Prostate gland (tissue), 2 donors: ENCODE measurements around the gene NIT1. TPM values are rescaled to one million over a fixed set of nuclear protein-coding genes. Genes with fewer than 3 reads are reported as not detected.

Experiments used
- DNase-seq: peaks from one replicate; pipeline ENCODE4 v3.0.0-alpha.2; 2019; ENCODE audit warnings: low spot score
- H3K27ac ChIP-seq, 2 donors: fragments of 200-600 bp; sonication (generic); 2 replicates each; pipeline ENCODE4 v1.5.1; 2017 to 2019
- H3K27me3 ChIP-seq: fragments of 200-600 bp; sonication (generic); replicated peaks from 2 replicates; pipeline ENCODE4 v1.5.1; 2019; ENCODE audit not compliant: insufficient read depth
- H3K36me3 ChIP-seq, 2 donors: fragments of 200-600 bp; sonication (generic); 1 replicate in 1 of 2; 2 replicates in 1 of 2; pipeline versions ENCODE4 v1.5.1 to v1.8.1; 2017 to 2019
- H3K4me1 ChIP-seq: fragments of 200-600 bp; sonication (generic); replicated peaks from 2 replicates; pipeline ENCODE4 v1.5.1; 2019
- H3K4me3 ChIP-seq, 2 donors: fragments of 200-600 bp; sonication (generic); 2 replicates each; pipeline ENCODE4 v1.5.1; 2017 to 2019
- H3K9me3 ChIP-seq: fragments of 200-600 bp; sonication (generic); 2 replicates; pipeline ENCODE4 v1.5.1; 2017
- POLR2A ChIP-seq: fragments of 450-650 bp; IDR thresholded peaks from one replicate; pipeline ENCODE4 v1.6.1; 2016; ENCODE audit warnings: antibody characterized with exemption, mild to moderate bottlenecking
- POLR2AphosphoS5 ChIP-seq: sonication (generic); formaldehyde crosslinking; IDR thresholded peaks from one replicate; pipeline ENCODE4 v1.6.1; 2017; ENCODE audit warnings: antibody characterized with exemption
- WGBS: methylation state at CpG from one replicate; pipeline ENCODE4 v1.1.5; 2018; 5-methylcytosine and 5-hydroxymethylcytosine counted together
- intact Hi-C: fragments of 100-400 bp; cut with DNase I; formaldehyde crosslinking; loops from one replicate; pipeline ENCODE4 v1.14.2; 2022
- total RNA-seq, 2 donors: library from RNA; depleted of rRNA; stranded (reverse); fragments of >200 nt; gene quantifications; one replicate each; pipeline ENCODE4 v1.1.0, GENCODE V29; 2016
- TF ChIP-seq, protein P1 (sequence below), 4 experiments: fragments of 200-600 bp in 2 of 4; fragments of 450-650 bp in 2 of 4; sonication (generic) in 2 of 4; IDR thresholded peaks; 1 replicate in 3 of 4; 2 replicates in 1 of 4; pipeline ENCODE4 v1.5.1; 2016 to 2019; ENCODE audit warnings: antibody characterized with exemption in 4 of 4, mild to moderate bottlenecking in 2 of 4, moderate library complexity in 2 of 4

Gene NIT1
- total RNA-seq, 2 donors from 2014 or later = 31.1 to 51.7 TPM

GRCh38 chr1:161138431-161138830 is 20.5 kb downstream of the NIT1 start:
- intact Hi-C loops = no loop called here
- no peak overlapping the region for H3K4me3 ChIP-seq
- no peaks in the 10 kb centered on the region for H3K36me3 ChIP-seq
- H3K9me3 ChIP-seq = no peaks in the 10 kb centered on the region
- no peak overlapping the region for H3K27ac ChIP-seq
- no peak for TF ChIP-seq POLR2AphosphoS5
- TF ChIP-seq, protein P1, sequence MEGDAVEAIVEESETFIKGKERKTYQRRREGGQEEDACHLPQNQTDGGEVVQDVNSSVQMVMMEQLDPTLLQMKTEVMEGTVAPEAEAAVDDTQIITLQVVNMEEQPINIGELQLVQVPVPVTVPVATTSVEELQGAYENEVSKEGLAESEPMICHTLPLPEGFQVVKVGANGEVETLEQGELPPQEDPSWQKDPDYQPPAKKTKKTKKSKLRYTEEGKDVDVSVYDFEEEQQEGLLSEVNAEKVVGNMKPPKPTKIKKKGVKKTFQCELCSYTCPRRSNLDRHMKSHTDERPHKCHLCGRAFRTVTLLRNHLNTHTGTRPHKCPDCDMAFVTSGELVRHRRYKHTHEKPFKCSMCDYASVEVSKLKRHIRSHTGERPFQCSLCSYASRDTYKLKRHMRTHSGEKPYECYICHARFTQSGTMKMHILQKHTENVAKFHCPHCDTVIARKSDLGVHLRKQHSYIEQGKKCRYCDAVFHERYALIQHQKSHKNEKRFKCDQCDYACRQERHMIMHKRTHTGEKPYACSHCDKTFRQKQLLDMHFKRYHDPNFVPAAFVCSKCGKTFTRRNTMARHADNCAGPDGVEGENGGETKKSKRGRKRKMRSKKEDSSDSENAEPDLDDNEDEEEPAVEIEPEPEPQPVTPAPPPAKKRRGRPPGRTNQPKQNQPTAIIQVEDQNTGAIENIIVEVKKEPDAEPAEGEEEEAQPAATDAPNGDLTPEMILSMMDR (IDR thresholded peaks at IDR 0.05) = no peak
- no peak for TF ChIP-seq POLR2A
- no peak for DNase-seq
- 79% methylated on average over 1 of the region's 1 CpG for WGBS
- no peaks in the 10 kb centered on the region for H3K27me3 ChIP-seq
- peaks cover 5% of the 10 kb centered on the region for H3K4me1 ChIP-seq

GRCh38 chr1:161139766-161140165 is 21.9 kb downstream of the NIT1 start:
- Histone ChIP-seq H3K36me3 (no peaks in the 10 kb centered on the region), H3K4me1 (no peaks in the 10 kb centered on the region), H3K9me3 (no peaks in the 10 kb centered on the region), H3K27me3 (no peaks in the 10 kb centered on the region), H3K27ac (no peak overlapping the region), H3K4me3 (no peak overlapping the region)
- TF ChIP-seq POLR2A = no peak
- TF ChIP-seq, protein P1 (IDR thresholded peaks at IDR 0.05) = peak in 3 of 4 experiments; percentile 38 to 54 (median 51)
- intact Hi-C loops = no loop called here
- DNase-seq = peak; percentile 39
- 33% methylated on average over 1 of the region's 1 CpG for WGBS

DNA sequence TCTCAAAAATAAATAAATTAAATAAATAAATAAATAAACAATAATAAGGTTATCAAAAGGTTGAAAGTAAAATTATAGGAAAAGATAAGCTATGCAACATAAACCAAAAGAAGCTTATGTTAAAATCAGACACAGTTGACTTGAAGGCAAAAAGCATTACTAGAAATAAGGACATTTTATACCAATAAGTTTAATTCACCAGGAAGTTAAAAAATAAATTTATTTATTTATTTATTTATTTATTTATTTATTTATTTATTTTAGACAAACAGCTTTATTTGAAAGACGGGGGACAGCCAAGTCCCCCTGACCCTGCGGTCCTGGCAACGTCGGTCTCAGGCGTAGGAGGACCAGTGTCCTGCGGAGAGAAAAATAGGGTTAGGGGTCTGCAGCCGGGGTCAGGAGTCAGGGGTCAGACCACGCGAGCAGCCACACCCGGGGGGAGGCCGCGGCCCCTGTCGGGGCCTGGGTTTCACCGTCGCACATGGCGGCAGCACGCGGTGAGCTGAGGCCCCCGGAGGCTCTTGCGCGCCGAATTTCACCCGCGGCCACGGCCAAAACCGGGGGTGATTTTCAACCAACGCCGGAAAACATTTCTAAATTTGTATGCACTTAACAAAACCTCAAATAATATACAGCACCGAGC is 23.0 kb downstream of the NIT1 start:
- H3K9me3 ChIP-seq = no peaks in the 10 kb centered on the region
- H3K27me3 ChIP-seq = no peaks in the 10 kb centered on the region
- TF ChIP-seq, protein P1 (IDR thresholded peaks at IDR 0.05) = no peak
- TF ChIP-seq POLR2AphosphoS5 (no peak), POLR2A (no peak)
- WGBS = 96% methylated on average over 29 of the region's 29 CpGs
- no peaks in the 10 kb centered on the region for H3K4me1 ChIP-seq
- DNase-seq = no peak
- intact Hi-C loops = no loop called here
- no peaks in the 10 kb centered on the region for H3K36me3 ChIP-seq
- no peak overlapping the region for H3K4me3 ChIP-seq
- no peak overlapping the region for H3K27ac ChIP-seq

GRCh38 chr1:161145832-161146231 is 27.9 kb downstream of the NIT1 start:
- no peaks in the 10 kb centered on the region for H3K9me3 ChIP-seq
- intact Hi-C loops = no loop called here
- TF ChIP-seq, protein P1 (IDR thresholded peaks at IDR 0.05) = no peak
- TF ChIP-seq POLR2AphosphoS5 (no peak), POLR2A (no peak)
- no peak overlapping the region for H3K4me3 ChIP-seq
- no peaks in the 10 kb centered on the region for H3K27me3 ChIP-seq
- H3K27ac ChIP-seq = no peak overlapping the region
- H3K4me1 ChIP-seq = no peaks in the 10 kb centered on the region
- no peaks in the 10 kb centered on the region for H3K36me3 ChIP-seq
- WGBS = 83% methylated on average over 3 of the region's 3 CpGs
- no peak for DNase-seq

GRCh38 chr1:161153176-161153575 is 35.3 kb downstream of the NIT1 start:
- H3K4me3 ChIP-seq = peak overlapping the region; percentile 63
- no peaks in the 10 kb centered on the region for H3K36me3 ChIP-seq
- intact Hi-C loops = loop anchor here (2.0 kb wide), 1 partner anchor 20 kb away; the partner anchor contains the start of gene DEDD
- H3K9me3 ChIP-seq = no peaks in the 10 kb centered on the region
- no peaks in the 10 kb centered on the region for H3K27me3 ChIP-seq
- peak overlapping the region; percentile 89 to 96 for H3K27ac ChIP-seq
- WGBS = 13% methylated on average over 9 of the region's 9 CpGs
- TF ChIP-seq POLR2A = no peak
- no peak for TF ChIP-seq POLR2AphosphoS5
- TF ChIP-seq, protein P1 (IDR thresholded peaks at IDR 0.05) = no peak
- DNase-seq = no peak
- no peaks in the 10 kb centered on the region for H3K4me1 ChIP-seq
